PC-3 (cell line): ENCODE measurements around the gene NFYA.

Source experiments
- EZH2 ChIP-seq: fragments of 300-600 bp; sonication (generic); IDR thresholded peaks from one replicate; pipeline ENCODE4 v1.6.1; 2017; ENCODE audit warnings: antibody characterized with exemption, mild to moderate bottlenecking, low read length; ENCODE audit not compliant: unreplicated experiment
- TF ChIP-seq, protein P1 (sequence below): fragments of 300-600 bp; sonication (generic); conservative IDR thresholded peaks from 2 replicates; pipeline ENCODE4 v1.5.1; 2017; ENCODE audit warnings: antibody characterized with exemption, low read depth, mild to moderate bottlenecking, low read length

DNA sequence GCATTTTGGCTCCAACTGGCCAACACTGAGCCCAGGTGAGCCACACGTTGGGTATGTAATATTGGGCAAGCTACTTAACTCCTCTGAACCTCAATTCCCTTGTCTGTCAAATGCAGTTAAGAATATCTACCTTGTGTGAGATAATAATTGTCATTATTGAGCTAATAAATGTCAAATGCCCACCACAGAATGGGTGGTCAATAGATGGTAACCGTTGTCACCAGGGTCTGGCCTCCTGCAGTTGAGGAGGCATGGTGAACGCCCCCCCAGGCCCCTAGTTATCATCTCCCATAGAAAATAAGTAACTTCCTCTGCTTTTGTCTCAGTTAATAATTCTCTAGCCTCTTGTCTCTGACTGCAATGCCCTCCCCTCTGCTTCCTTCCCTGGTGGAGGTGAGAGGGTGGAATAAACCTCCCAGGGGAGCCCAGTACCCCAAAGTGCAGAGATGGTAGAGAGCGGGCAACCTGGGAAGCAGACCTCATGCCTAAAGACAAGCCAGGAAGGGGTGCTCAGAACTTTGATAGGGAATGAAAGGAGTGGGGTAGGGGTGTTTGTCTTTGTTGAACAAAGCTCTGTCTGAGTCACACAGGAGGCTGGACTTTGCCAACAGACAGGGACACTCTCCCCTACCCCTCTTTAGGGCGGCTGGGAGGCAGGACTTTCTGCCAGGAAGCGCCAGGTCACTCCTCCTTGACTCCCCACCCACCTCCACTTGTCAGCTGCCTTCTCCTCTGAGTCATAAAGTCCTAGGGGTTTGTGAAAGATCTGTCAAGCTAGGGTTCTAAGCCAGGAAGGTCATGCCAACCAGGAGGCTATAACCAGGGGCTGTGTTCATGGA is 32.5 kb upstream of the NFYA start:
- TF ChIP-seq EZH2 = no peak
- TF ChIP-seq, protein P1, sequence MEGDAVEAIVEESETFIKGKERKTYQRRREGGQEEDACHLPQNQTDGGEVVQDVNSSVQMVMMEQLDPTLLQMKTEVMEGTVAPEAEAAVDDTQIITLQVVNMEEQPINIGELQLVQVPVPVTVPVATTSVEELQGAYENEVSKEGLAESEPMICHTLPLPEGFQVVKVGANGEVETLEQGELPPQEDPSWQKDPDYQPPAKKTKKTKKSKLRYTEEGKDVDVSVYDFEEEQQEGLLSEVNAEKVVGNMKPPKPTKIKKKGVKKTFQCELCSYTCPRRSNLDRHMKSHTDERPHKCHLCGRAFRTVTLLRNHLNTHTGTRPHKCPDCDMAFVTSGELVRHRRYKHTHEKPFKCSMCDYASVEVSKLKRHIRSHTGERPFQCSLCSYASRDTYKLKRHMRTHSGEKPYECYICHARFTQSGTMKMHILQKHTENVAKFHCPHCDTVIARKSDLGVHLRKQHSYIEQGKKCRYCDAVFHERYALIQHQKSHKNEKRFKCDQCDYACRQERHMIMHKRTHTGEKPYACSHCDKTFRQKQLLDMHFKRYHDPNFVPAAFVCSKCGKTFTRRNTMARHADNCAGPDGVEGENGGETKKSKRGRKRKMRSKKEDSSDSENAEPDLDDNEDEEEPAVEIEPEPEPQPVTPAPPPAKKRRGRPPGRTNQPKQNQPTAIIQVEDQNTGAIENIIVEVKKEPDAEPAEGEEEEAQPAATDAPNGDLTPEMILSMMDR = no peak
